Sigmoid colon (tissue), 4 donors: ENCODE data around the gene CYP39A1.

Experiments
- CTCF ChIP-seq, 4 experiments: fragments of 450-650 bp in 3 of 4; fragments of 200-600 bp in 1 of 4; IDR thresholded peaks; one replicate each; pipeline ENCODE4 v1.5.1; 2016 to 2019; ENCODE audit warnings: antibody characterized with exemption in 4 of 4, mild to moderate bottlenecking in 3 of 4, moderate library complexity in 2 of 4
- POLR2A ChIP-seq, 2 donors: fragments of 450-650 bp; IDR thresholded peaks; one replicate each; pipeline ENCODE4 v1.6.1; 2016; ENCODE audit warnings: antibody characterized with exemption in 2 of 2, mild to moderate bottlenecking in 2 of 2, moderate library complexity in 2 of 2
- POLR2AphosphoS5 ChIP-seq, 4 donors: sonication (generic); formaldehyde crosslinking; IDR thresholded peaks; one replicate each; pipeline ENCODE4 v1.6.1; 2017; ENCODE audit warnings: antibody characterized with exemption in 4 of 4

- no peak for TF ChIP-seq CTCF (IDR thresholded peaks at IDR 0.05)
- TF ChIP-seq POLR2A (IDR thresholded peaks at IDR 0.05): no peak
- TF ChIP-seq POLR2AphosphoS5 (IDR thresholded peaks at IDR 0.05): no peak
Measured at GRCh38 chr6:46690141-46690755, 37.6 kb upstream of the CYP39A1 start.
